ENCODE measurements around the gene SCEL. TPM values are rescaled to one million over a fixed set of nuclear protein-coding genes. Genes with fewer than 3 reads are reported as not detected.
A peak's percentile ranks its signal among the peaks of the same experiment; 100 is the strongest.

Gene SCEL
- polyA plus RNA-seq, 1 donor from 2014 or later, result 0.24 TPM

DNA sequence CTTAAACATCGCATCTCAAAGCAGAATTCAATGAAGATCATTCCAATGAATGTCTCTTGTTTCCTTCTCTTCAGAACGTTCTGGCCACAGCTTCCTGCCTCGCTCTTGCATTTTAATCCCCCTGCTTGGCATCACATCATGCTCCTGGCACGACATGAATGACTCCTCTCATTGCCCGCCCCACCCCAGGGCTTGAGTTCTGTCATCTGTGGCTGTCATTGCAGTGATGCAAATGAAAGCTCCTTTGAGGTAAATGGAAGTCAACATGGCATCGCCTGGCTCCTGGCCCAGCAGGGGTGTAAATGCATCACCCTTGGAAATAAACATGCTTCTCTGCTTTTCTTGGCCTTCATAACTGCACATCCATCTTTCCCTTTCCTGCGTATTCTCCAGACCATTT, 48.6 kb downstream of the SCEL start:
- H3K36me3 ChIP-seq (ENCODE audit: insufficient read depth, low read length), result no peaks in the 10 kb centered on the region
- H2AFZ ChIP-seq (ENCODE audit: low read depth, low read length), result no peak overlapping the region
- H3K79me2 ChIP-seq (replicated peaks; ENCODE audit: insufficient read depth, low read length), result no peaks in the 10 kb centered on the region
- no peak overlapping the region for H3K4me3 ChIP-seq (ENCODE audit: low read length)
- H3F3A ChIP-seq (ENCODE audit: insufficient read depth, low read length, poor library complexity, severe bottlenecking), result no peaks in the 10 kb centered on the region
- no peak overlapping the region for H3K4me2 ChIP-seq (ENCODE audit: low read length)
- no peaks in the 10 kb centered on the region for H3K9me3 ChIP-seq (ENCODE audit: low read length)
- no peaks in the 10 kb centered on the region for H3K9me2 ChIP-seq (ENCODE audit: insufficient read depth, low read length)
- H4K20me1 ChIP-seq (ENCODE audit: insufficient read depth), result no peaks in the 10 kb centered on the region
- TF ChIP-seq POLR2AphosphoS5 (IDR thresholded peaks at IDR 0.05) (peak; percentile 18), EP300 (conservative IDR thresholded peaks at IDR 0.05; ENCODE audit: poor library complexity, severe bottlenecking) (peak; percentile 64), TAF1 (IDR thresholded peaks at IDR 0.05; ENCODE audit: low read depth) (no peak)
- H3K27ac ChIP-seq (ENCODE audit: low read length), result peak overlapping the region; percentile 44
- peak overlapping the region; percentile 32 for H3K9ac ChIP-seq (ENCODE audit: low read length)
- no peaks in the 10 kb centered on the region for H3K27me3 ChIP-seq (ENCODE audit: insufficient read depth, low read depth, low read length)

GRCh38 chr13:77595166-77595810, 59.8 kb downstream of the SCEL start:
- Histone ChIP-seq H3K4me2 (ENCODE audit: low read length) (no peak overlapping the region), H3K79me2 (replicated peaks; ENCODE audit: insufficient read depth, low read length) (no peaks in the 10 kb centered on the region), H4K20me1 (ENCODE audit: insufficient read depth) (no peaks in the 10 kb centered on the region), H3K27ac (ENCODE audit: low read length) (no peak overlapping the region), H3K9me2 (ENCODE audit: insufficient read depth, low read length) (no peaks in the 10 kb centered on the region), H3K9ac (ENCODE audit: low read length) (no peak overlapping the region), H3K9me3 (ENCODE audit: low read length) (no peaks in the 10 kb centered on the region), H3F3A (ENCODE audit: insufficient read depth, low read length, poor library complexity, severe bottlenecking) (no peaks in the 10 kb centered on the region), H3K27me3 (ENCODE audit: insufficient read depth, low read depth, low read length) (no peaks in the 10 kb centered on the region), H2AFZ (ENCODE audit: low read depth, low read length) (no peak overlapping the region), H3K4me3 (ENCODE audit: low read length) (no peak overlapping the region), H3K36me3 (ENCODE audit: insufficient read depth, low read length) (no peaks in the 10 kb centered on the region)
- TF ChIP-seq, protein P1, sequence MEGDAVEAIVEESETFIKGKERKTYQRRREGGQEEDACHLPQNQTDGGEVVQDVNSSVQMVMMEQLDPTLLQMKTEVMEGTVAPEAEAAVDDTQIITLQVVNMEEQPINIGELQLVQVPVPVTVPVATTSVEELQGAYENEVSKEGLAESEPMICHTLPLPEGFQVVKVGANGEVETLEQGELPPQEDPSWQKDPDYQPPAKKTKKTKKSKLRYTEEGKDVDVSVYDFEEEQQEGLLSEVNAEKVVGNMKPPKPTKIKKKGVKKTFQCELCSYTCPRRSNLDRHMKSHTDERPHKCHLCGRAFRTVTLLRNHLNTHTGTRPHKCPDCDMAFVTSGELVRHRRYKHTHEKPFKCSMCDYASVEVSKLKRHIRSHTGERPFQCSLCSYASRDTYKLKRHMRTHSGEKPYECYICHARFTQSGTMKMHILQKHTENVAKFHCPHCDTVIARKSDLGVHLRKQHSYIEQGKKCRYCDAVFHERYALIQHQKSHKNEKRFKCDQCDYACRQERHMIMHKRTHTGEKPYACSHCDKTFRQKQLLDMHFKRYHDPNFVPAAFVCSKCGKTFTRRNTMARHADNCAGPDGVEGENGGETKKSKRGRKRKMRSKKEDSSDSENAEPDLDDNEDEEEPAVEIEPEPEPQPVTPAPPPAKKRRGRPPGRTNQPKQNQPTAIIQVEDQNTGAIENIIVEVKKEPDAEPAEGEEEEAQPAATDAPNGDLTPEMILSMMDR (IDR thresholded peaks at IDR 0.05; ENCODE audit: poor library complexity, severe bottlenecking), result no peak
- TF ChIP-seq POLR2AphosphoS5 (IDR thresholded peaks at IDR 0.05) (no peak), SMC3 (conservative IDR thresholded peaks at IDR 0.05; ENCODE audit: poor library complexity) (no peak), EP300 (conservative IDR thresholded peaks at IDR 0.05; ENCODE audit: poor library complexity, severe bottlenecking) (no peak), RAD21 (conservative IDR thresholded peaks at IDR 0.05) (no peak), TAF1 (IDR thresholded peaks at IDR 0.05; ENCODE audit: low read depth) (no peak)
- TF ChIP-seq, protein P2, sequence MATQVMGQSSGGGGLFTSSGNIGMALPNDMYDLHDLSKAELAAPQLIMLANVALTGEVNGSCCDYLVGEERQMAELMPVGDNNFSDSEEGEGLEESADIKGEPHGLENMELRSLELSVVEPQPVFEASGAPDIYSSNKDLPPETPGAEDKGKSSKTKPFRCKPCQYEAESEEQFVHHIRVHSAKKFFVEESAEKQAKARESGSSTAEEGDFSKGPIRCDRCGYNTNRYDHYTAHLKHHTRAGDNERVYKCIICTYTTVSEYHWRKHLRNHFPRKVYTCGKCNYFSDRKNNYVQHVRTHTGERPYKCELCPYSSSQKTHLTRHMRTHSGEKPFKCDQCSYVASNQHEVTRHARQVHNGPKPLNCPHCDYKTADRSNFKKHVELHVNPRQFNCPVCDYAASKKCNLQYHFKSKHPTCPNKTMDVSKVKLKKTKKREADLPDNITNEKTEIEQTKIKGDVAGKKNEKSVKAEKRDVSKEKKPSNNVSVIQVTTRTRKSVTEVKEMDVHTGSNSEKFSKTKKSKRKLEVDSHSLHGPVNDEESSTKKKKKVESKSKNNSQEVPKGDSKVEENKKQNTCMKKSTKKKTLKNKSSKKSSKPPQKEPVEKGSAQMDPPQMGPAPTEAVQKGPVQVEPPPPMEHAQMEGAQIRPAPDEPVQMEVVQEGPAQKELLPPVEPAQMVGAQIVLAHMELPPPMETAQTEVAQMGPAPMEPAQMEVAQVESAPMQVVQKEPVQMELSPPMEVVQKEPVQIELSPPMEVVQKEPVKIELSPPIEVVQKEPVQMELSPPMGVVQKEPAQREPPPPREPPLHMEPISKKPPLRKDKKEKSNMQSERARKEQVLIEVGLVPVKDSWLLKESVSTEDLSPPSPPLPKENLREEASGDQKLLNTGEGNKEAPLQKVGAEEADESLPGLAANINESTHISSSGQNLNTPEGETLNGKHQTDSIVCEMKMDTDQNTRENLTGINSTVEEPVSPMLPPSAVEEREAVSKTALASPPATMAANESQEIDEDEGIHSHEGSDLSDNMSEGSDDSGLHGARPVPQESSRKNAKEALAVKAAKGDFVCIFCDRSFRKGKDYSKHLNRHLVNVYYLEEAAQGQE (IDR thresholded peaks at IDR 0.05; ENCODE audit: borderline replicate concordance), result no peak

DNA sequence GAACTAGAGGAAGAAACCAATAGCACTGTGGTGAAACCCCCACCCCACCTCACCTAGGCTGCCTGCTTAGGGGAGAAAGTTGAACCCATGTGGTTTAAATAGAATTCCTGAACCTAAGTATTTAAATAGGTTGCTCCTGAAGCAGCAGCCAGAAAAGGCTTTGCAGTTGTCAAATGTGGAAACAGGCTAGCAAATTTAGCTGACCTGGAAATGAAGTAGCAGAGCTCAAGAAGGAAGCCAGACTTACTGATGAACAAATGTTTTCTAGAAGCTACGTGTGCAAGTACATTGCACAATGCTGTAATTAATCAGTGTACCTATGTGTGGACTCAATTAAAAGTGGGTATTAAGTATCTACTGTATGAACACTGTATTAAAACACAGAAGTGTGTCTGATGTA, 61.3 kb downstream of the SCEL start:
- H3K27me3 ChIP-seq (ENCODE audit: insufficient read depth, low read depth, low read length), result no peaks in the 10 kb centered on the region
- TF ChIP-seq, protein P1 (IDR thresholded peaks at IDR 0.05; ENCODE audit: poor library complexity, severe bottlenecking), result no peak
- TF ChIP-seq TAF1 (IDR thresholded peaks at IDR 0.05; ENCODE audit: low read depth), result no peak
- no peak for TF ChIP-seq EP300 (conservative IDR thresholded peaks at IDR 0.05; ENCODE audit: poor library complexity, severe bottlenecking)
- no peak for TF ChIP-seq SMC3 (conservative IDR thresholded peaks at IDR 0.05; ENCODE audit: poor library complexity)
- TF ChIP-seq RAD21 (conservative IDR thresholded peaks at IDR 0.05), result no peak
- TF ChIP-seq, protein P2 (IDR thresholded peaks at IDR 0.05; ENCODE audit: borderline replicate concordance), result no peak
- TF ChIP-seq EZH2 (IDR thresholded peaks at IDR 0.05; ENCODE audit: borderline replicate concordance, insufficient read depth, low read length, poor library complexity, severe bottlenecking), result no peak
- no peak for TF ChIP-seq POLR2AphosphoS5 (IDR thresholded peaks at IDR 0.05)
- no peaks in the 10 kb centered on the region for H3F3A ChIP-seq (ENCODE audit: insufficient read depth, low read length, poor library complexity, severe bottlenecking)
- no peaks in the 10 kb centered on the region for H3K79me2 ChIP-seq (replicated peaks; ENCODE audit: insufficient read depth, low read length)
- no peak overlapping the region for H3K4me2 ChIP-seq (ENCODE audit: low read length)
- no peak overlapping the region for H2AFZ ChIP-seq (ENCODE audit: low read depth, low read length)
- H3K27ac ChIP-seq (ENCODE audit: low read length), result no peak overlapping the region
- no peaks in the 10 kb centered on the region for H3K9me3 ChIP-seq (ENCODE audit: low read length)
- no peaks in the 10 kb centered on the region for H3K9me2 ChIP-seq (ENCODE audit: insufficient read depth, low read length)
- no peak overlapping the region for H3K4me3 ChIP-seq (ENCODE audit: low read length)
- H3K9ac ChIP-seq (ENCODE audit: low read length), result no peak overlapping the region
- no peaks in the 10 kb centered on the region for H4K20me1 ChIP-seq (ENCODE audit: insufficient read depth)
- H3K36me3 ChIP-seq (ENCODE audit: insufficient read depth, low read length), result no peaks in the 10 kb centered on the region
